HepG2 (cell line): ENCODE results near the gene TMEM237. TPM values are rescaled to one million over a fixed set of nuclear protein-coding genes. Genes with fewer than 3 reads are reported as not detected.

Source experiments
- ATAC-seq: fragments of 200-7000 bp; cut with Tn5 transposase; 3 replicates; pipeline ENCODE4 v1.9.1; 2020; ENCODE audit warnings: mild to moderate bottlenecking, moderate library complexity
- BruUV-seq: library from RNA; stranded (reverse); fragments of 400-500 nt; replicated peaks from 2 replicates; lab custom pipeline; 2021; lab: Mats Ljungman, UMichigan
- CTCF ChIA-PET: fragments of 300-600 bp; formaldehyde crosslinking; extraction: SDS; loops from one replicate; lab custom pipeline; 2021; ENCODE audit warnings: low total read pairs, inconsistent platforms, low intra/inter-chr PET ratio; lab: Yijun Ruan, JAX
- POLR2A ChIA-PET: fragments of 350-600 bp; sonication (Branson Sonifier 250); formaldehyde crosslinking; loops from one replicate; lab custom pipeline; 2020; ENCODE audit warnings: antibody characterized with exemption, inconsistent platforms; lab: Yijun Ruan, JAX
- DNase-seq: peaks from one replicate; pipeline ENCODE4 v3.0.0-alpha.2; 2015; ENCODE audit warnings: low spot score
- FAIRE-seq: peaks from 3 replicates; lab custom pipeline; 2011; peaks lifted over from hg19 to GRCh38; lab: Jason Lieb, UNC
- H2AFZ ChIP-seq: one replicate; pipeline ENCODE4 v1.6.1; 2011; ENCODE audit warnings: low read length, inconsistent platforms
- H3K27ac ChIP-seq: fragments of 300-600 bp; 3 replicates; pipeline ENCODE4 v1.8.0; 2011; ENCODE audit warnings: mixed run types, mild to moderate bottlenecking, mixed read lengths, low read length, inconsistent platforms; ENCODE audit not compliant: insufficient read depth; ENCODE audit errors: extremely low read length
- H3K27me3 ChIP-seq, 2 experiments: fragments of 200-600 bp in 1 of 2; 2 replicates in 1 of 2; 3 replicates in 1 of 2; pipeline versions ENCODE4 v1.6.0 to v1.8.0; 2011; ENCODE audit warnings: low read length in 2 of 2, mild to moderate bottlenecking in 2 of 2, moderate library complexity in 2 of 2, inconsistent platforms in 1 of 2; ENCODE audit not compliant: insufficient read depth in 2 of 2, control insufficient read depth in 1 of 2
- H3K36me3 ChIP-seq, 2 experiments: fragments of 200-600 bp in 1 of 2; replicated peaks in 1 of 2; 2 replicates in 1 of 2; 3 replicates in 1 of 2; pipeline versions ENCODE4 v1.5.1 to v1.8.0; 2011; ENCODE audit warnings: low read length in 2 of 2, inconsistent platforms in 1 of 2; ENCODE audit not compliant: insufficient read depth in 2 of 2, control insufficient read depth in 1 of 2
- H3K4me1 ChIP-seq: 2 replicates; pipeline ENCODE4 v1.5.1; 2012; ENCODE audit warnings: low read length, inconsistent platforms; ENCODE audit not compliant: insufficient read depth
- H3K4me2 ChIP-seq: 2 replicates; pipeline ENCODE4 v1.6.0; 2011; ENCODE audit warnings: low read depth, low read length, inconsistent platforms
- H3K4me3 ChIP-seq, 3 experiments: fragments of 200-600 bp in 1 of 3; sonication (generic), shearing (Covaris generic) in 1 of 3; replicated peaks in 1 of 3; 2 replicates each; pipeline ENCODE4 v1.5.1; 2011 to 2016; ENCODE audit warnings: low read length in 3 of 3, inconsistent platforms in 2 of 3, low read depth in 2 of 3, mild to moderate bottlenecking in 2 of 3, control low read depth in 1 of 3, mixed read lengths in 1 of 3; ENCODE audit not compliant: insufficient read depth in 1 of 3
- H3K79me2 ChIP-seq: one replicate; pipeline ENCODE4 v1.6.1; 2011; ENCODE audit warnings: low read length, inconsistent platforms; ENCODE audit not compliant: insufficient read depth
- H3K9ac ChIP-seq: 2 replicates; pipeline ENCODE4 v1.6.0; 2011; ENCODE audit warnings: mild to moderate bottlenecking, low read depth, low read length, inconsistent platforms; ENCODE audit not compliant: insufficient read depth
- H3K9me3 ChIP-seq: 2 replicates; pipeline ENCODE4 v1.5.1; 2012; ENCODE audit warnings: mild to moderate bottlenecking, low read length
- H4K20me1 ChIP-seq: 2 replicates; pipeline ENCODE4 v1.6.0; 2011; ENCODE audit warnings: inconsistent platforms, mild to moderate bottlenecking, low read length, moderate library complexity; ENCODE audit not compliant: insufficient read depth
- CREB1 ChIP-seq, 2 experiments: fragments of 450-650 bp in 1 of 2; IDR thresholded peaks; 2 replicates each; pipeline ENCODE4 v1.6.1; 2016 to 2017; ENCODE audit warnings: control low read depth in 1 of 2, mild to moderate bottlenecking in 1 of 2, missing compliant biosample characterization in 1 of 2, missing genetic modification characterization in 1 of 2
- FOSL1 ChIP-seq: sonication (generic); formaldehyde crosslinking; IDR thresholded peaks from 2 replicates; pipeline ENCODE4 v1.9.0; 2021; ENCODE audit warnings: missing genetic modification reagents, borderline replicate concordance
- HDAC1 ChIP-seq: sonication (generic); formaldehyde crosslinking; IDR thresholded peaks from 2 replicates; pipeline ENCODE4 v1.5.1; 2020; ENCODE audit warnings: mild to moderate bottlenecking, missing genetic modification reagents
- HNRNPH1 ChIP-seq: fragments of 200-400 bp; formaldehyde crosslinking; optimal IDR thresholded peaks from 2 replicates; pipeline ENCODE3; 2017; ENCODE audit warnings: mild to moderate bottlenecking, low read depth, low read length
- NFKB2 ChIP-seq: sonication (generic); formaldehyde crosslinking; IDR thresholded peaks from 2 replicates; pipeline ENCODE4 v1.4.0; 2020; ENCODE audit warnings: missing genetic modification reagents, borderline replicate concordance
- SIN3A ChIP-seq: IDR thresholded peaks from 2 replicates; pipeline ENCODE4 v1.6.1; 2011; ENCODE audit warnings: low read depth, mild to moderate bottlenecking, control low read depth, low read length, borderline replicate concordance
- TEAD3 ChIP-seq: optimal IDR thresholded peaks from 2 replicates; pipeline ENCODE3; 2016; ENCODE audit warnings: borderline replicate concordance
- ZBTB21 ChIP-seq: sonication (generic); formaldehyde crosslinking; IDR thresholded peaks from 2 replicates; pipeline ENCODE4 v1.4.0; 2020; ENCODE audit warnings: missing genetic modification reagents
- ZFY ChIP-seq: sonication (generic); formaldehyde crosslinking; IDR thresholded peaks from 2 replicates; pipeline ENCODE4 v1.4.0; 2020; ENCODE audit warnings: missing genetic modification reagents
- ZKSCAN5 ChIP-seq: sonication (generic); formaldehyde crosslinking; IDR thresholded peaks from 2 replicates; pipeline ENCODE4 v1.5.1; 2020; ENCODE audit warnings: mild to moderate bottlenecking, missing genetic modification reagents
- ZNF234 ChIP-seq: sonication (generic); formaldehyde crosslinking; conservative IDR thresholded peaks from 2 replicates; pipeline ENCODE4 v1.5.1; 2020; ENCODE audit warnings: mild to moderate bottlenecking, missing genetic modification reagents
- ZNF350 ChIP-seq: sonication (generic); formaldehyde crosslinking; IDR thresholded peaks from 2 replicates; pipeline ENCODE4 v1.4.0; 2020; ENCODE audit warnings: mild to moderate bottlenecking, low read depth, missing genetic modification reagents, borderline replicate concordance
- ZNF572 ChIP-seq: sonication (generic); formaldehyde crosslinking; IDR thresholded peaks from 2 replicates; pipeline ENCODE4 v1.5.1; 2020; ENCODE audit warnings: mild to moderate bottlenecking, missing genetic modification reagents
- ZNF768 ChIP-seq: sonication (generic); formaldehyde crosslinking; IDR thresholded peaks from 2 replicates; pipeline ENCODE4 v1.4.0; 2020; ENCODE audit warnings: missing genetic modification reagents
- ZNF781 ChIP-seq: sonication (generic); formaldehyde crosslinking; IDR thresholded peaks from 2 replicates; pipeline ENCODE4 v1.5.1; 2020; ENCODE audit warnings: borderline replicate concordance, mild to moderate bottlenecking, missing genetic modification reagents; ENCODE audit errors: not compliant biosample characterization
- WGBS: methylation state at CpG from one replicate; pipeline ENCODE4 v1.1.6; 2017; ENCODE audit warnings: low lambda C conversion rate; 5-methylcytosine and 5-hydroxymethylcytosine counted together
- in situ Hi-C: cut with HindIII; loops from 2 replicates; pipeline ENCODE4 v1.10.0; 2017; ENCODE audit warnings: low pct_unique_long_range_greater_than_20kb; ENCODE audit not compliant: extremely low pct_ligation_motif_present
- intact Hi-C: fragments of 100-400 bp; cut with micrococcal nuclease; formaldehyde crosslinking; loops from one replicate; pipeline ENCODE4 v1.10.0; 2022; ENCODE audit not compliant: unreplicated experiment
- polyA plus RNA-seq, 8 experiments: library from polyadenylated mRNA; depleted of rRNA in 3 of 8; stranded (reverse) in 7 of 8; unstranded in 1 of 8; fragments of >200 nt; fragmentation: Illumina TruSeq in 4 of 8; extraction: Trizol in 4 of 8; gene quantifications; 2 replicates each; pipeline versions ENCODE4 v1.2.1 to v1.2.3, GENCODE V29; 2011 to 2016; ENCODE audit warnings: low read depth in 4 of 8, missing spikeins in 1 of 8, mixed read lengths in 1 of 8; ENCODE audit not compliant: insufficient read depth in 1 of 8
- total RNA-seq, 5 experiments: library from RNA; depleted of rRNA; stranded (reverse); fragments of >200 nt; fragmentation: Illumina TruSeq; extraction: Trizol; gene quantifications; 2 replicates each; pipeline ENCODE4 v1.2.3, GENCODE V29; 2016; ENCODE audit warnings: low read depth in 1 of 5
- TF ChIP-seq, protein P1 (sequence below), 2 experiments: sonication (generic) in 1 of 2; formaldehyde crosslinking in 1 of 2; IDR thresholded peaks; 2 replicates each; pipeline versions ENCODE4 v1.4.0 to v1.6.1; 2018 to 2020; ENCODE audit warnings: missing genetic modification reagents in 2 of 2, borderline replicate concordance in 1 of 2, low read depth in 1 of 2, mild to moderate bottlenecking in 1 of 2, missing biosample characterization in 1 of 2
- TF ChIP-seq, protein P2 (sequence below): sonication (generic); formaldehyde crosslinking; IDR thresholded peaks from 2 replicates; pipeline ENCODE4 v1.9.0; 2021; ENCODE audit warnings: mild to moderate bottlenecking, missing genetic modification reagents

Gene TMEM237
- total and polyA plus RNA-seq, 2 of the 13 experiments (the other 11 are each of a cell fraction or from before 2014, with no cell fraction given), result 21.8 to 36.1 TPM

DNA sequence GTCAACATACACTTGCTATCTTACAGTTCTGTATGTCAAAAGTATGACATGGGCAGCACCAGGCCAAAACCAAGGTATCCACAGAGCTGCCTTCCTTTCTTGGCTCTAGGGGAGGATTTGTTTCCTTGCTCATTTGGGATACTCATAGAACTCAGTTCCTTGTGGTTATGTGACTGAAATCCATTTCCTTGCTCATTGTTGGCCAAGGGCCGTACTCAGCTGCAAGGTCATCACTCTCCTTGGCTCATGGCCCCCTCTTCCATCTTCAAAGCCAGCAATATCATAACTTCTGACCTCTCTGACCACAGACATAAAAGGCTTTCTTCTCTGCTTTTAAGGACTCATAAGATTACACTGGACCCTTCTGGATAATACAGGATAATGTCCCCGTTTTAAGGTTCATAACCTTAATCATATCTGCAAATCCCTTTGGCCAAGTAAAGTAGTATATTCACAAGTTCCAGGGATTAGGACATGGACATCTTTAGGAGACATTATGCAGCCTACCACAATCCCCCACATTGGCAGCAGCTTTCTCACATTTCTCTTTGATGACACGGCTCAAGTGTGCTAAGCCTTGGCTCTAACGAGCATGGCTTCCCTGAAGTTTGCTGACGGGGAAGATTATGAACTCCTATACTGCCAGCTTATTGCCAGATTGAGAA is 20.9 kb downstream of the TMEM237 start:
- FAIRE-seq (no peak), DNase-seq (no peak)
- peaks cover 0 to 3% of the 10 kb centered on the region in 2 experiments; a peak in 1 of 5 replicates for H3K36me3 ChIP-seq
- H3K27me3 ChIP-seq, result no peaks in the 10 kb centered on the region
- H3K4me2 ChIP-seq, result no peak overlapping the region
- no peaks in the 10 kb centered on the region for H4K20me1 ChIP-seq
- H3K4me3 ChIP-seq, result no peak overlapping the region
- WGBS, result 92% methylated on average over 5 of the region's 5 CpGs
- TF ChIP-seq, protein P1, sequence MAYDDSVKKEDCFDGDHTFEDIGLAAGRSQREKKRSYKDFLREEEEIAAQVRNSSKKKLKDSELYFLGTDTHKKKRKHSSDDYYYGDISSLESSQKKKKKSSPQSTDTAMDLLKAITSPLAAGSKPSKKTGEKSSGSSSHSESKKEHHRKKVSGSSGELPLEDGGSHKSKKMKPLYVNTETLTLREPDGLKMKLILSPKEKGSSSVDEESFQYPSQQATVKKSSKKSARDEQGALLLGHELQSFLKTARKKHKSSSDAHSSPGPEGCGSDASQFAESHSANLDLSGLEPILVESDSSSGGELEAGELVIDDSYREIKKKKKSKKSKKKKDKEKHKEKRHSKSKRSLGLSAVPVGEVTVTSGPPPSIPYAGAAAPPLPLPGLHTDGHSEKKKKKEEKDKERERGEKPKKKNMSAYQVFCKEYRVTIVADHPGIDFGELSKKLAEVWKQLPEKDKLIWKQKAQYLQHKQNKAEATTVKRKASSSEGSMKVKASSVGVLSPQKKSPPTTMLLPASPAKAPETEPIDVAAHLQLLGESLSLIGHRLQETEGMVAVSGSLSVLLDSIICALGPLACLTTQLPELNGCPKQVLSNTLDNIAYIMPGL (CRISPR knock-in tag; IDR thresholded peaks at IDR 0.05; ENCODE audit: borderline replicate concordance in 1 of 2, low read depth in 1 of 2), result no peak
- TF ChIP-seq ZNF234 (CRISPR knock-in tag) (no peak), ZKSCAN5 (CRISPR knock-in tag) (no peak), TEAD3 (CRISPR knock-in tag) (no peak), FOSL1 (CRISPR knock-in tag) (no peak), CREB1 (IDR thresholded peaks at IDR 0.05) (no peak), CREB1 (CRISPR knock-in tag; IDR thresholded peaks at IDR 0.05) (no peak), NFKB2 (CRISPR knock-in tag) (no peak), ZNF572 (CRISPR knock-in tag) (no peak), HNRNPH1 (no peak), ZFY (CRISPR knock-in tag) (no peak), ZNF350 (CRISPR knock-in tag) (no peak), HDAC1 (CRISPR knock-in tag) (no peak), ZBTB21 (CRISPR knock-in tag) (no peak), ZNF768 (CRISPR knock-in tag) (no peak), ZNF781 (no peak), SIN3A (no peak)
- TF ChIP-seq, protein P2, sequence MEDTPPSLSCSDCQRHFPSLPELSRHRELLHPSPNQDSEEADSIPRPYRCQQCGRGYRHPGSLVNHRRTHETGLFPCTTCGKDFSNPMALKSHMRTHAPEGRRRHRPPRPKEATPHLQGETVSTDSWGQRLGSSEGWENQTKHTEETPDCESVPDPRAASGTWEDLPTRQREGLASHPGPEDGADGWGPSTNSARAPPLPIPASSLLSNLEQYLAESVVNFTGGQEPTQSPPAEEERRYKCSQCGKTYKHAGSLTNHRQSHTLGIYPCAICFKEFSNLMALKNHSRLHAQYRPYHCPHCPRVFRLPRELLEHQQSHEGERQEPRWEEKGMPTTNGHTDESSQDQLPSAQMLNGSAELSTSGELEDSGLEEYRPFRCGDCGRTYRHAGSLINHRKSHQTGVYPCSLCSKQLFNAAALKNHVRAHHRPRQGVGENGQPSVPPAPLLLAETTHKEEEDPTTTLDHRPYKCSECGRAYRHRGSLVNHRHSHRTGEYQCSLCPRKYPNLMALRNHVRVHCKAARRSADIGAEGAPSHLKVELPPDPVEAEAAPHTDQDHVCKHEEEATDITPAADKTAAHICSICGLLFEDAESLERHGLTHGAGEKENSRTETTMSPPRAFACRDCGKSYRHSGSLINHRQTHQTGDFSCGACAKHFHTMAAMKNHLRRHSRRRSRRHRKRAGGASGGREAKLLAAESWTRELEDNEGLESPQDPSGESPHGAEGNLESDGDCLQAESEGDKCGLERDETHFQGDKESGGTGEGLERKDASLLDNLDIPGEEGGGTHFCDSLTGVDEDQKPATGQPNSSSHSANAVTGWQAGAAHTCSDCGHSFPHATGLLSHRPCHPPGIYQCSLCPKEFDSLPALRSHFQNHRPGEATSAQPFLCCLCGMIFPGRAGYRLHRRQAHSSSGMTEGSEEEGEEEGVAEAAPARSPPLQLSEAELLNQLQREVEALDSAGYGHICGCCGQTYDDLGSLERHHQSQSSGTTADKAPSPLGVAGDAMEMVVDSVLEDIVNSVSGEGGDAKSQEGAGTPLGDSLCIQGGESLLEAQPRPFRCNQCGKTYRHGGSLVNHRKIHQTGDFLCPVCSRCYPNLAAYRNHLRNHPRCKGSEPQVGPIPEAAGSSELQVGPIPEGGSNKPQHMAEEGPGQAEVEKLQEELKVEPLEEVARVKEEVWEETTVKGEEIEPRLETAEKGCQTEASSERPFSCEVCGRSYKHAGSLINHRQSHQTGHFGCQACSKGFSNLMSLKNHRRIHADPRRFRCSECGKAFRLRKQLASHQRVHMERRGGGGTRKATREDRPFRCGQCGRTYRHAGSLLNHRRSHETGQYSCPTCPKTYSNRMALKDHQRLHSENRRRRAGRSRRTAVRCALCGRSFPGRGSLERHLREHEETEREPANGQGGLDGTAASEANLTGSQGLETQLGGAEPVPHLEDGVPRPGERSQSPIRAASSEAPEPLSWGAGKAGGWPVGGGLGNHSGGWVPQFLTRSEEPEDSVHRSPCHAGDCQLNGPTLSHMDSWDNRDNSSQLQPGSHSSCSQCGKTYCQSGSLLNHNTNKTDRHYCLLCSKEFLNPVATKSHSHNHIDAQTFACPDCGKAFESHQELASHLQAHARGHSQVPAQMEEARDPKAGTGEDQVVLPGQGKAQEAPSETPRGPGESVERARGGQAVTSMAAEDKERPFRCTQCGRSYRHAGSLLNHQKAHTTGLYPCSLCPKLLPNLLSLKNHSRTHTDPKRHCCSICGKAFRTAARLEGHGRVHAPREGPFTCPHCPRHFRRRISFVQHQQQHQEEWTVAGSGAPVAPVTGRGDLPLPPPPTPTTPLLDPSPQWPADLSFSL, result no peak
- TF ChIP-seq, all 625 proteins: peak for 0
- H3K9ac ChIP-seq, result no peak overlapping the region
- no peak overlapping the region for H2AFZ ChIP-seq
- H3K27ac ChIP-seq, result no peak overlapping the region
- intact Hi-C loops, result no loop called here
- H3K4me1 ChIP-seq, result no peaks in the 10 kb centered on the region
- H3K79me2 ChIP-seq, result no peaks in the 10 kb centered on the region
- POLR2A ChIA-PET, result no interaction called here
- CTCF ChIA-PET, result no interaction called here
- no TSS peak for BruUV-seq
- ATAC-seq, result no peak
- in situ Hi-C loops, result no loop called here
- H3K9me3 ChIP-seq, result no peaks in the 10 kb centered on the region
